Colon (tissue), 2 donors: Measurements from ENCODE around the gene AOAH.
"Not testable (repeated sequence)": the region's sequence is repeated elsewhere in the genome, so short reads cannot be mapped to it uniquely, and the experiment has no call there.

Source experiments
- FAIRE-seq: peaks from 2 replicates; lab custom pipeline; 2012; peaks lifted over from hg19 to GRCh38; lab: Jason Lieb, UNC
- donor health status: control.
- donor health status: control.

AOAH gene

DNA sequence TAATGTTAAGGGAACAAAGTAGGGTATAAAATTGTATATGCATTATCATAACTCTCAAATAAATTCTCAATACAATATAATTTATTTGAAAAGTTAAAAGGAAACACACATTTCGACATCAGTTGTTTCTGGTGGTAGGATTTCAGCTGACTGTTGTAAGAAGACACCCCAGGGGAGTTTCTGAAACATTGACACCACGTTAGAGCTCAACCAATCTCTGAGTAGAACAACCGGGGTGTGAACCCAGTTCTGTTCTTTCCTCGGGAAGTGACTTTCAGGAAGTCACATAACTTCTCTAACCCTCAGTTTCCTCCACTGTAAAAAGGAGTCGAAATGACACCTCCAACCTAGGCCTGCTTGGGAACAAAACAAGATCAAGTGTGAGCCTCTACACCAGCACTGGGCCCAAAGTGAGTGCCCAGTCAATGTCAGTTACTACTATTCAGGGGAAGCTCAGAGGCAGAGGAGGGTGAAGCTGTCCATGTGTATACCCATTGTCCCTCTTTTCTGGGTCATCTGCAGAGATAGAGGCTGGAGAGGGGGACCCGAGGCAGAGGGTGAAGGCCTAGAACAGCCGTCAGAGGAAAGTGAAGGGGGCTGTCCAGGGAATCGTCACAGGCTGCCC, 67.1 kb downstream of the AOAH start:
- FAIRE-seq = no peak

DNA sequence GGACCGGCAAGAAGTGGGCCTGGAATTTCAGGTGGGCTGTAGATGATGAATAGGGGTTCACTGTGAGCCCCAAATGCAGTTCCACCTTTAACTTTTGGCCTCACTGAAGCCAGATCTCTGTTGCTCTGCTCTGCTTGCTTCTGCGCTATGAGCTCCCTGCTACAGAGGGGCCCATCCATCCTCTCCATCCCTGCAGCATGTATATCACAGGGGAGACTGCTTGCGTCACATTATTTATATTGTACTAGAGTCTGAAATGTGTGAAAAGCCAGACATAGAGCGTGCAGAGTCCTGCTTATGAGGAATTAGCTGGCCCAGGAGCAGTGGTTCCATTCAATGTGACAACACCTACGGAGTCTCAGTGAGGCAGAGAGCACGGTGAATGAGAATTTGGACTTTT, 69.9 kb downstream of the AOAH start:
- no peak for FAIRE-seq

GRCh38 chr7:36653663-36654355, 70.5 kb downstream of the AOAH start:
- FAIRE-seq = no peak

DNA sequence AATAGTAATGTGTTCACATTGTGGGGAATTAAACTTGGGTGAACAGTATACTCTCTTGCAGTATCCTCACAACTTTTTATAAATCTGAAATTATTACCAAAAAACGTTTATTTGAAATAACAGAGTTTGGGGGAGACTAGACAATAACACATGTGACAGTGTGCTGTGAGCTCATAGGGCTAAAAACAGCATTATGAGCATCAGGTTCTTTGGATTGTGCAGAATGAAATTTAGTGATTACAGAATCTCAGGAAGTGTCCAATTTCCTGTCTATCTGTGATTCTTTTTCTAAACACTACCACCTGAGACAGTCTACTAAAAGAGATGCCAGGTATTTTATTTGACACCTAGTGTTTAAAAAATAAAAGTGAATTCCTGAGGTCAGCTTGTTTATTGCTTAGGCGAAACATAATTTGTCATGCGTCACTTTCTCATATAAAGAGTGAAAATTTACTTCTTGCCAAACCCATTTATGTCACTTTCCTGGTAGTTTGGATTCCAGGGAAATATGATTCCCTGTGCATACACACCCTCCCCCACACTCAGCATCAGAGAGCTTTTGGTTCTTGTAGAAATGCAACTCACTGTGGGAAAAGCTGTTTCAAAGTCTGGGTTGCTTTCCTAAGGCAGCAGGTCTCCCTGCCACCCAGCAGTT, 71.2 kb downstream of the AOAH start:
- FAIRE-seq = no peak

DNA sequence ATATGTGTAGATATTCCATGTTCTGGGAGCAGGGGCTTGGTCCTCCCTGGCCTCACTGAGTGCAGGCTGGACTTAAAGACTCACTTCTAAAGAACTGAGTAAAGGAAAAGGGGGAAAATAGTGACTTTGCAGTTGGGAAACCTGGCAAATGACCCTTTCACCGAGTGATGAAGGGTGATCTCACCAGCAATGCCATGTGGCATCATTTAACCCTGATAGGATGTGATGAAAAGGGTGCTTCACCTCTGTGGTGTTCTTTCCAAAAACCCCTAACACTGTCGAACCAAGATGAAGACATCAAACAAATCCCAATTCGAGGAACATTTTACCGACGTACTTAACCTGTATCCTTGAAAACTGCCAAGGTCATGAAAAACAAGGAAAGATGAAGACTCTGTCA, 71.9 kb downstream of the AOAH start:
- FAIRE-seq = no peak

DNA sequence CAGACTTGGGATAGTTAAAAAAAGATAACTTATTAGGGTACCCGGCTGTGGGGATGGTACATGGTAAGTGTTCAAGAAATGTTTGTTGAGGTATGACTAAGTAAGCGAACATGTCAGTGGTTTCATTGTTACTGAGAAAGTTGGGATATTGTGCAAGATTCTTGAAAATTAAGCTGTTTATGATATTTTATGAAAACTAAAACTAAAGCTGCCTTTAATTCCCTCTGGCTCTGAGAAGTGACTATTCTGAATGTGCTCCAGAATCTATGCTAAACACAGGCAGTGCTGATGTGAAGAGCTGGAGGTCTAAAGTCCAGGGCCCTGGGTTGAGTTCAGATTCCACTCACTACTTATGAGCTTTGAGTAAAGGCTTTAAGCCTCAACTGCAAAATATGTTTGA, 72.9 kb downstream of the AOAH start:
- FAIRE-seq = no peak

DNA sequence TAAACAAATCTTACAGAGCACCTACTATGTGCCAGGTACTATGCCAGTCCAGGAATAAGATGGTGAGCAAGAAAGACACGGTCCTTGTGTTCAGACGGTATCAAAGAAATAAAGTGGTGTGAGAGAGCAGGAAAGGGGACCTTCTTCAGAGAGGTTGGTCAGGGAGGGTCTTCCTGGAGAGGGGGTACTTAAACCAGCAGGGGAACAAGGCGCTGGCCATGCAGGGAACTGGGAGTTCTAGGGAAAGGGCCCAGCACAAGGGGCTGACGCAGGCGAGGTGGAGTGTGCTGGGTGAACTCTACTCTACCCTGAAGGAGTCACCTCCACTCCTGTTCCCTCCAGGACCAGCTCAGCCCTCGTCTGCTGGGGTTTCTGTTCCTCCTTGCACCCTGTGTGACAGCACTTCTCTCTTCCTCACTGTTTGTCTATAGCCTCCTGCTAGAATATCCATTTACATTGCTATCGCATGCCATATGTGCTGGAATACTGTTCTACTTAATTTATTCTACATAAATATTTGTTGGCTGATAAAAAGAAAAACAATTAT, 73.5 kb downstream of the AOAH start:
- no peak for FAIRE-seq

GRCh38 chr7:36650320-36650719, 74.0 kb downstream of the AOAH start:
- no peak for FAIRE-seq

GRCh38 chr7:36649319-36649718, 75.0 kb downstream of the AOAH start:
- not testable (repeated sequence) for FAIRE-seq

DNA sequence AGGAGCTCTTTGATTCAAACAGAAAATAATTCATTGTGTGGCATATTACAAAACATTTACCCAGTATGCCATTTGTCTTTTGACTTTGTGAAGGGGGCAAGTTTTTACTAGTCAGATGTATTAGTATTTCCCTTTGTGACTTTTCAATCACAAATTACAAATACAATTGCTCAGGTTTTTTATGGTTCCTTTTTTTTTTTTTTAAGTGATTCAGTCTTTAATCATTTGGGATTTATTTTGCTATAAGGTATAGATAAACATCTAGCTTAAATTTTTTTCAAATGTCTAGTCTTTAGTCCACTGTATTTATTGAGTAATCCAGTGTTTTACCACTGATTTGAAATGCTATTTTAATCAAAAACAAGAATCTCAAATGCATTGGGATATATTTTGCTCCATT, 75.9 kb downstream of the AOAH start:
- no peak for FAIRE-seq

GRCh38 chr7:36644625-36645422, 79.5 kb downstream of the AOAH start:
- no peak for FAIRE-seq

GRCh38 chr7:36642414-36642813, 81.9 kb downstream of the AOAH start:
- no peak for FAIRE-seq

DNA sequence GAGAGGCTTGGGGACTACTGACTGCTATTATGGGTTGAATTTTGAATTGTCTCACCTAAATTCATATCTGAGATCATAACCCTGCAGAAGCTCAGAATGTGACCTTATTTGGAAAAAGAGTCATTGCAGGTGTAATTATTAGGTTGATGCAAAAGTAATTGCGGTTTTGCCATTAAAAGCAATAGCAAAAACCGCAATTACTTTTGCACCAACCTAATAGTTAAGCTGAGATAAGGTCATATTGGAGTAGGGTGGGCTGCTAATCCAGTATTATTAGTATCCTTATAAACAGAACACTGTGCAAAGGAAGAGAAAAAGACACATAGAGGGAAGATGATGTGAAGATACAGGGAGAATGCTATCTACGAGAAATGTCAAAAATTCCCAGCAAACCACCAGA, 82.3 kb downstream of the AOAH start:
- no peak for FAIRE-seq

- no peak for FAIRE-seq
Measured at GRCh38 chr7:36640682-36641081, 83.6 kb downstream of the AOAH start.

DNA sequence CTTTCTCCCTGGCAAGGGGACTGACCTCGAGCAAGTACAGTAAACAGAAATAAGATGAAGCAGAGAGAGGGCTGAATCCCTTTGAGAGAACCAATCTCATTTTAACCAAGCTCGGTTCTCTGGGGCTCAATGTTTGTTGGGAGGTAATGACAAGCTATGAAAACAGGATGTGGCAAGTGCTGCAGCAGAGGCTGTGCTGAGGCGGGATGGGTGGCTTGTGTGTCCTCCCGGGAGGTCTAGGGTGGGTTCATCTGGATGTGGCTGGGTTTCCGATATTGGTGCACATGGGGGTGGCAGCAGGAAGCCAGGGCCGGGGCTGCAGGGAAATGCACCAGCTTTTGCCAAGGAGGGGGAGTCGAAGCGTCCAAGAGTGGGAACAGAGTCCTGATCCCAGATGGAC, 84.5 kb downstream of the AOAH start:
- FAIRE-seq = no peak

GRCh38 chr7:36638586-36639263, 85.6 kb downstream of the AOAH start:
- no peak for FAIRE-seq

DNA sequence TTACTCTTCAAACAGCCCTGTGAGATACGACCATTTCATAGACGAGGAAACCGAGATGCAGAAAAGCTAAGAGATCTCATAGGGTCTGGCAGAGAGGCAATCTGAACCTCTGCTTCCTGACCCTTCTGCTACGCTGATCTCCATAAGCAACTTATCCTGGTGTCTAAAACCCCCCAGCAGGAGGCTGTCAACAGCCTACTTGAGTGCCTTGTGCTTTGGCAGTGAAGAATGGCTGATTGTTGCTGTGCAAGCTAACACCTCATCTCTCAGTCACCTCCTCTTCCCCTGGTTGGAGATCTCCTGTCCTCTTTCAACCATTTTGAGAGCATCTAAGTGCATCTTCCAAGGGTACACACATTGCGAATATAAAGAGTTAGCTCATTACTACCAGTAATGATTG, 86.2 kb downstream of the AOAH start:
- no peak for FAIRE-seq

- no peak for FAIRE-seq
Measured at GRCh38 chr7:36637417-36637816, 86.9 kb downstream of the AOAH start.

DNA sequence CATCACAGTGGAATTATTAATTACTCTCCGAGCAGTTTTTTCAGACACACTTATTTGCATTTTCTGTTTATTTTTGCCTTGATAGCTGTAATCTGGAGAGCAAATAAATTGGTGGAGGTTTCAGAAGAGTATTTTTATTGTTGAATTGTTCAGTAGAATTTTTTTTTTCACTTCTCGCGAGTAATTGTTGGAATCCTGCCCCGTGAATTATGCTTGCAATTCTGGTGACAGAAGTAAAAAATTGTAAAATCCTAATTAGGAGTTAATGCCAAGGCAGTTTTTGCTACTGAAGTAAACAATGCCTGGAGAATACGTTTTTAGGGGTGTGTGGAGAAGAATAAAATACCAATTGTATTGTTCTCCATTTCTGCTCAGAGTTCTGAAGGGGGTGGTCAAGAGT, 88.2 kb downstream of the AOAH start:
- no peak for FAIRE-seq

DNA sequence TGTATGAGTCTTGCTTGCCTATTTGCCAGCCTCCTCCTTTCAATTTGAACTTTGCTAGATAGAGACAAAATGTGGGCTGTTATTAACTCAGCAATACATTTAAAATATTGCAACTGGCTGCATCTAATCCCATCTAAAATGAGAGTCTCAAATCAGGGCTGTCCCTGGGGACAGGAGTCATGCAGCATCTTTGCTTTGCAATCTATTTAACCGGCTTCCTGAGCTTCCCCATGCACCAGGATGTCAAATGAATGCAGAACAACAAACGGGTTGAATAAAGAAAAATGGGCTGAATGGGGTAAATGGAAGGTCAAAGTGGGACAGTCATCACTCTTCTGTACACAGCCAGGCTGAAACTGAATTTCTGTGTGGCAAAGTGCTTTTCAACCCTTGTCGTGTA, 89.2 kb downstream of the AOAH start:
- FAIRE-seq = no peak

- FAIRE-seq = no peak
Measured at GRCh38 chr7:36633377-36633776, 90.9 kb downstream of the AOAH start.

DNA sequence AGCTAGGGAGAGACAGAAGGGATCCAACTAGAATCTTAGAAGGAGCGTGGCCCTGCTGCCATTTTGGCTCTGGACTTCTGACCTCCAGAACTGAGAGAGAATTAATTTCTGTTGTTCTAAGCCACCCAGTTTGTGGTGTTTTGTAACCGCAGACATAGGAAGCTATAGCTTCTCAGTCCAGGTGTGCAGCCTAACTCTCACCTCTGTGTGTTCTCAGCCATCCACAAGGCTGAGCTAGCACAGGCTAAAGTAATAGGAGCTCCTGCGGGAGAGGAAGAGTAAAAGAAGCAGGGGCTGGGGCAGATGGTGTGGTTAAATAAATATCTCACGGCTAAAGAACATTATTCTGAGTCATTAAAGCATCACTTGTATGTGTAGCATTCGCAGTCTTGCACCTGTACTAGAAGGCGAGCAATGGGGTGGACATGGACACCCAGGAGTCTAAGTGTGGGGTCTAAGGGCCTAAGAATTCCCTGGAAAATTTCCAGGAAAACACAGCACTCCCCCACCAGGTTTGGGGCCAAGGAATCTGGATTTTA, 94.1 kb downstream of the AOAH start:
- no peak for FAIRE-seq
